HUES48 (cell line): ENCODE data around the gene CCDC66.
"Not testable (repeated sequence)": the region's sequence is repeated elsewhere in the genome, so short reads cannot be mapped to it uniquely, and the experiment has no call there.

Source experiments
- H3K27ac ChIP-seq: one replicate; pipeline ENCODE4 v1.7.0; 2013; ENCODE audit warnings: low read depth, low read length, inconsistent platforms
- H3K27me3 ChIP-seq: 2 replicates; pipeline ENCODE4 v1.6.1; 2013; ENCODE audit warnings: mild to moderate bottlenecking, low read length; ENCODE audit not compliant: control insufficient read depth, insufficient read depth
- H3K36me3 ChIP-seq: 2 replicates; pipeline ENCODE4 v1.6.1; 2013; ENCODE audit warnings: low read length; ENCODE audit not compliant: control insufficient read depth, insufficient read depth
- H3K4me1 ChIP-seq: 2 replicates; pipeline ENCODE4 v1.6.1; 2013; ENCODE audit warnings: mild to moderate bottlenecking, low read length; ENCODE audit not compliant: control insufficient read depth, insufficient read depth
- H3K4me3 ChIP-seq: 2 replicates; pipeline ENCODE4 v1.5.1; 2013; ENCODE audit warnings: mild to moderate bottlenecking, low read depth, low read length
- H3K9ac ChIP-seq: 2 replicates; pipeline ENCODE4 v1.6.1; 2013; ENCODE audit warnings: mild to moderate bottlenecking, low read depth, low read length, moderate library complexity
- H3K9me3 ChIP-seq: 2 replicates; pipeline ENCODE4 v1.6.1; 2013; ENCODE audit warnings: low read length; ENCODE audit not compliant: control insufficient read depth, insufficient read depth

CCDC66 gene

GRCh38 chr3:56556908-56557830, at the start of gene CCDC66:
Gene CCDC66 (plus strand): TSS chr3:56557175. CDS start chr3:56557243, 68 bp downstream.
- Histone ChIP-seq H3K27ac (peak within 1 kb of the TSS; percentile 90), H3K4me3 (peak within 1 kb of the TSS; percentile 88), H3K27me3 (no peaks in the 10 kb centered on the region), H3K36me3 (peaks cover 36% of the 10 kb centered on the region), H3K4me1 (no peaks in the 10 kb centered on the region; the same call in 1 of the 2 replicates), H3K9ac (peak within 1 kb of the TSS; percentile 91), H3K9me3 (no peaks in the 10 kb centered on the region)

- Histone ChIP-seq H3K27me3 (no peaks in the 10 kb centered on the region; the same call in 1 of the 2 replicates), H3K4me3 (no peak overlapping the region), H3K4me1 (no peaks in the 10 kb centered on the region), H3K9me3 (no peaks in the 10 kb centered on the region), H3K36me3 (no peaks in the 10 kb centered on the region), H3K27ac (no peak overlapping the region), H3K9ac (no peak overlapping the region)
Observed at GRCh38 chr3:56519641-56520040, 37.3 kb upstream of the CCDC66 start.

- Histone ChIP-seq H3K36me3 (no peaks in the 10 kb centered on the region), H3K4me1 (peaks cover 10% of the 10 kb centered on the region; the same call in 1 of the 2 replicates), H3K9me3 (no peaks in the 10 kb centered on the region), H3K4me3 (no peak overlapping the region), H3K27me3 (no peaks in the 10 kb centered on the region; the same call in 1 of the 2 replicates), H3K9ac (no peak overlapping the region), H3K27ac (no peak overlapping the region)
Observed at GRCh38 chr3:56522374-56522773, 34.6 kb upstream of the CCDC66 start.

GRCh38 chr3:56525291-56525690, 31.7 kb upstream of the CCDC66 start:
- Histone ChIP-seq H3K27me3 (no peaks in the 10 kb centered on the region), H3K9ac (no peak overlapping the region), H3K4me3 (no peak overlapping the region), H3K9me3 (no peaks in the 10 kb centered on the region), H3K4me1 (peaks cover 10% of the 10 kb centered on the region; the same call in 1 of the 2 replicates), H3K27ac (no peak overlapping the region), H3K36me3 (no peaks in the 10 kb centered on the region)

GRCh38 chr3:56536735-56537134, 20.2 kb upstream of the CCDC66 start:
- no peak overlapping the region for H3K4me3 ChIP-seq
- no peaks in the 10 kb centered on the region for H3K27me3 ChIP-seq
- no peaks in the 10 kb centered on the region for H3K36me3 ChIP-seq
- 0 out of 2 replicates have a peak, but pooled peaks cover 6% of the 10 kb centered on the region for H3K4me1 ChIP-seq
- H3K9me3 ChIP-seq = no peaks in the 10 kb centered on the region
- H3K9ac ChIP-seq = no peak overlapping the region
- no peak overlapping the region for H3K27ac ChIP-seq

- no peak overlapping the region for H3K4me3 ChIP-seq
- H3K27me3 ChIP-seq = no peaks in the 10 kb centered on the region
- no peak overlapping the region for H3K9ac ChIP-seq
- H3K9me3 ChIP-seq = no peaks in the 10 kb centered on the region
- no peak overlapping the region for H3K27ac ChIP-seq
- no peaks in the 10 kb centered on the region for H3K36me3 ChIP-seq
- H3K4me1 ChIP-seq = no peaks in the 10 kb centered on the region
Observed at GRCh38 chr3:56547486-56547885, 9.5 kb upstream of the CCDC66 start.

- H3K4me1 ChIP-seq = no peaks in the 10 kb centered on the region; the same call in 1 of the 2 replicates
- peak overlapping the region; percentile 91 for H3K9ac ChIP-seq
- peak overlapping the region; percentile 90 for H3K27ac ChIP-seq
- no peaks in the 10 kb centered on the region for H3K27me3 ChIP-seq
- peak overlapping the region; percentile 88 for H3K4me3 ChIP-seq
- H3K9me3 ChIP-seq = no peaks in the 10 kb centered on the region
- H3K36me3 ChIP-seq = peaks cover 38% of the 10 kb centered on the region
Observed at GRCh38 chr3:56557831-56558170, 826 bp downstream of the CCDC66 start.

GRCh38 chr3:56573501-56573900, 16.5 kb downstream of the CCDC66 start:
- Histone ChIP-seq H3K4me3 (no peak overlapping the region), H3K27ac (no peak overlapping the region), H3K4me1 (no peaks in the 10 kb centered on the region), H3K27me3 (no peaks in the 10 kb centered on the region), H3K36me3 (peaks cover 54% of the 10 kb centered on the region), H3K9ac (no peak overlapping the region), H3K9me3 (no peaks in the 10 kb centered on the region)

- not testable (repeated sequence) for H3K9ac ChIP-seq, H3K27ac ChIP-seq, H3K27me3 ChIP-seq, H3K4me3 ChIP-seq, H3K4me1 ChIP-seq
- peaks cover 17% of the 10 kb centered on the region for H3K9me3 ChIP-seq
- H3K36me3 ChIP-seq = peaks cover 20% of the 10 kb centered on the region
Observed at GRCh38 chr3:56581941-56582340, 25.0 kb downstream of the CCDC66 start.

- not testable (repeated sequence) for H3K27me3 ChIP-seq, H3K4me3 ChIP-seq, H3K4me1 ChIP-seq, H3K9ac ChIP-seq, H3K27ac ChIP-seq
- Histone ChIP-seq H3K9me3 (peaks cover 17% of the 10 kb centered on the region), H3K36me3 (peaks cover 16% of the 10 kb centered on the region)
Observed at GRCh38 chr3:56584275-56584674, 27.3 kb downstream of the CCDC66 start.

- H3K4me3 ChIP-seq = no peak overlapping the region
- H3K27ac ChIP-seq = peak overlapping the region; percentile 70
- no peaks in the 10 kb centered on the region for H3K9me3 ChIP-seq
- H3K9ac ChIP-seq = no peak overlapping the region
- no peaks in the 10 kb centered on the region for H3K27me3 ChIP-seq
- peaks cover 26% of the 10 kb centered on the region for H3K36me3 ChIP-seq
- H3K4me1 ChIP-seq = peaks cover 13% of the 10 kb centered on the region; the same call in 1 of the 2 replicates
Observed at GRCh38 chr3:56590814-56591213, 33.8 kb downstream of the CCDC66 start.
